ENCODE results near the gene ACVR2B.

ACVR2B gene

DNA sequence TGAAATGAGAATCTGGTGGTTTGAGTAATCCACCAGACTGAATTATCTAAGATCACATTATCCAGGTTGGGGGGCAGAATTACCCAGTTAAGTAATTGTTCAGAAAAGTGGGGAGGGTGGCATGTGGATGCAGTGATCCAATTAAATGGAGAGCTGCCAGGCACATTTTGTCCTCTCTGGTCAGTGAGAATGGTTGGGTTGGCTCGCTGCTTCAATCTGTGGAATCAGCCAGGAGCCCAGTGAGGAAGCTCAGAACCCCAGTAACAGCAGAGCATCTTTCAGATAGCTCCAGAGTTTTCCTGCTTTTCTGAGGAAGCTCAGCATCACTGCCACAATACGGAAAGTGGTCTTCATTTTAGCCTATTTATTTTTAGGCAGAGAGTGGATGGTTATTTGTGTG lies 36.1 kb downstream of the ACVR2B start:
- no peak for DNase-seq

DNA sequence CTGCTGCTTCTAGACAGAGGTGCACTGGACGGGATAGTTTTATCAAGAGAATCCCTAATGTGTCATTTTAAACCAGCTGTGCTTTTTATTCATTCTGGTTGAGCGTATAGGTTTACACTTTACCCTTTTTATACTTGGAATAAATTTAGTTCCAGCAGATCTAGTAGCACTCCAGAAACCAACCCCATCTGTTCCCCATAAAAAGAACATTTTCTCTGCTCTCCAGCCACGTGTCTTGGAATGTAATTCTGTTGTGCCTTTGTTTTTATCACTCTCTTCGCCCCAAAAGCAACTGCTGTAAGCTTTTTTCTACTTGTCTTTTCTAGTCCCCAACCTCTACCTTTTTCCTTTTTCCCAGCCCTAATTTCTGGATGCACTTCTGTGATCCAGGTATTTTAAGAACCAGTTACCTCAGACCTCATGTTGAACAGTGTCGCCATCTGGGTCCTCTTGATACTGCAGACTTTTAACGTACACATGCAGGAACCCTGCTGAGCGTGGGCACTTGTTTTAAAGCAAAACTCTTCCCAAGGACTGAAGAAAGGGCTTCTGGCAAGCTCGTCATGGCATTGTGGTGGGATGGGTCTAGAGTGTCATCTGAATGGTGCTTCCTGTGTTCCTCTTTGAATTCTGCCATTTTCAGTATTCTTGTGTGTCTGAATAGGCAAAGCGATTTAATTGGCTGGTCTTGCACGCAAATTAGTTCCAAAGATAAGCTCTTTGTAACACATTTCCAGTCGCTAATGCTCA lies 36.8 kb downstream of the ACVR2B start:
- no peak for DNase-seq

DNA sequence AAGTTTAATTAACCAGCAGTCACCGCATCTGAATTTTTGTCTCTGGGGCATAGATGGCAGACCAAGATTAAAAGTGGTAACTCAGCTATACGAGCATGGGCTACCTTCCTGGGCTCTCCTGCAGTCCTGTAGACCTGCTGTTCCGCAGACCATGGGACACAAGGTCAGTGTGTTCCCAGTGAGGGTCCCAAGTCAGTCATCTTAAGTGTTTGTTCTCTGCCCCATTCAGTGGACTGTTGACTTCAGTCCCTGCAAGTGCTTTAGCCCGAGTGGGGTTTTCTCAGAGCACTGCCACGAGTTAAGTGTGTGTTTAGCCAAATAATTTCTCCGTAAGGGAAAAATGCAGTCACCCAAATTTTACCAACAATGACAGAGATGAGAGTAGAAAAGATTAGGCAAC lies 37.5 kb downstream of the ACVR2B start:
- no peak for DNase-seq

DNA sequence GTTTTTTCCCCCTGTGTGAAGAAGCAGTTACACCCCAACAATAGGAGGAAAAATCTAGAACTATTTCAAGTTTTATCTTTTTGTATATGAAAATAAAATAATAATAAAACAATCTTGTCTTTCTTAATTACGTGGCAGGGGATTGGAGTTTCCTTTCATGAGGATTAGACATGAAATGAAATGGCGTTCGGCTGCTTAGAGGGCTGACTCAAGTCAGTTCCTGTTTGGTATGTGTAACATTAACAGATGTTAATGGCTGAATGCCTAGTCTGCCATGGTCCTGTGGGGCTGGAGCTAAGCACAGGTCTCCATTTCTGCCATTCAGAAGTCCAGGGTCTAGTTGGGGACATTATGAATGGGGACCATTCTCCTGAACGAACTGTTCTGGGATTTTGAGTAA lies 39.3 kb downstream of the ACVR2B start:
- peak; percentile 59 for DNase-seq

DNA sequence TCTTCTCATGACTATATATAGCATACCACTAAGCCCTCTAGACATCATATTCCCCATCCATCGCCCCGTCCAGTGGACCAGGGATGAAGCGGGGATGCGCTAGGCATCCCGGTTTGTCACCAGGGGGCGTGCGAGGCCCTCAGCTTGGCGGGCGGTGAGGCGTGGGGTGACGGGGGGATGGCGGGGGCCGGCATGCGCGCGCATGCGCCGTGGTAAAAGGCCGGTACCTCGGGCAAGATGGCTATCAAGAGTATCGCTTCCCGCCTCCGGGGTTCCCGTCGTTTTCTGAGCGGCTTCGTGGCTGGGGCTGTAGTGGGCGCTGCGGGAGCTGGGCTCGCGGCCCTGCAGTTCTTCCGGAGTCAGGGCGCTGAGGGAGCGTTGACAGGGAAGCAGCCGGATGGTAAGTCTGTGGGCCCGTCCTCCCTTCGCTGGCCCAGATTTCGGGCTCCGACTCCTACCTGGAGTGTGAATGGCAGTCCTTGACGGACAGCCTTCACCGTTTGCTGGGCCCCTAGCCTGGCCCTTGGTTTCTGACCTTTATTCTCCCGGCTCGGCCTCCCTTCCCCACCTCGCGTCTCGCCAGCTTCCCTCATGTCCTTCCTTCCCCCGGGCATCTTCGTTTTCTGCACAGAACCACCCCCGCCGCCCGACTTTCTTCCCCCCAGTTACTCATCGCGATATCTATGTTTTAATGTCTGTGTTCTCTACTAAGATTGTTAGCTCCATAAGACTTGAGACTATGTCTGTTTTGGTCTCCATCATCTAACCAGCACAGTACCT lies 42.6 kb downstream of the ACVR2B start, which contains the start of gene EXOG:
TSS of gene EXOG (plus strand) at position 210 of the 780 bp plus-strand sequence. CDS start at position 238, 28 bp downstream.
- peak; percentile 87 for DNase-seq

DNA sequence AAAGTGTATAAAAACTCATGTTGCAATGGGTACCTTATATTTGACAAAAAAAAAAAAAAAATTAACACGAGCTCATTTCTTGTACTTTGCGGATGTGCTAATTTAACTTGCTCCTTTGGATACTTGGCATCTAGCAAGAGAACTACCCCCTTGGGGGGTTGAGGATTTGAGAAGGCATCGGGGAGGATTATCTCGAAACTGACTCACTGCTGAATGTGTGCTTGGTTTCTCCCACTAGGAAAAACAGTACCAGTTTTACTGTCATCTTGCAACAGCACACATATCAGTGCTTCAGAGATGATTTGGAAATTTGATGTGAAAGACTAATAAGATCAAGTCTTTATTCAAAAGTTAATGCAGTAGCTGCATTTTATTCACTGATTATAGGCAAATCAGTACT lies 43.3 kb downstream of the ACVR2B start:
- DNase-seq, result peak; percentile 44

DNA sequence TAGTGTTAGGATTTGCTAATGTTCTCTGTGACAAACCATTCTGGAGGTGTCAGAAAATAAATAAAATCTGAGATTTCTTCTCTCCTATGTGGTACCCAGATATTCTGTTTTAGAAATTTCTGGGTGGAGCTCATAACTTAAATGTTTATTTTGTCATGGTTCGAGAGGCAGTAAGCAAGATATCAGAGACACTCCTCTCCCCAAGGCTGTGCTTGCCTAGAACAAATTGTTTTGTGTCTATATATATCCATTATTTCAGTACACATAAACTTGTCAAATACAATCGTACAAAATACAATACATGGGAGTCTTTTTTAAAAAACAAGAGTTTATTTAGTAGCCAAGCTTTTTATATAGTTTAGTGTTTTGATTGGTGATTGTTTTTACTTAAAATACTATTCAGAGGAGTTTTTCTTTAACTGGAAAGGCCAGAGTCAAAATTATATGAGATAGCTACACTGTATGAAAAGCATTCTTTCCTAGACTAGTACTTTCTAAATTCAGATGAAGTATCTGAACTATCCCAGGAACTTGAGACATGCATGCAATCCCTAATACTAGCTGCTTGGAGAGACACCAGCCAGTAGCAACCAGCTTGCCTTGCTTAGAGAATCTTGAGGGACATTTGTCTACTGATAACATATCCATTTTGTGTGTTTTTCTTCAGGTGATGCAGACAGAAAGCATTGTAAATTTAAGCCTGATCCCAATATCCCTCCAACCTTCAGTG lies 47.2 kb downstream of the ACVR2B start:
- no peak for DNase-seq

DNA sequence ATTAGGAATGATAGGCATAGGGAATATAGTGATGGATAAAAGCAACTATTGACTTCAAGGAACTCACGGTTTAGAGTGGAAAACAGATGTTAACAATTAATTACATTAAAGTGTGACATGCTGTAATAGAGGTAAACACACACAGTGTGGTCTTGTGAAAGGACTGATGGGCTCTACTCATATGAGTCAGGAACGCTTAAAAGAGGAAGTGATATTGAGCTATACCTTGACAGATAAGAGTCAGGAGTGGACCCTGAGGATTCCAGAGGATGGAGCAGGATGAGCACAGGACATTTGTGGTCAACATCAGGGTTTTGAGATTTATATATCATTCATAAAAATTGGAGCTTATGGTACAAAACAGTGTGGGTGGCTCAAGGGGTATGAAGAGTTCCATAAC lies 53.4 kb downstream of the ACVR2B start:
- DNase-seq, result no peak

DNA sequence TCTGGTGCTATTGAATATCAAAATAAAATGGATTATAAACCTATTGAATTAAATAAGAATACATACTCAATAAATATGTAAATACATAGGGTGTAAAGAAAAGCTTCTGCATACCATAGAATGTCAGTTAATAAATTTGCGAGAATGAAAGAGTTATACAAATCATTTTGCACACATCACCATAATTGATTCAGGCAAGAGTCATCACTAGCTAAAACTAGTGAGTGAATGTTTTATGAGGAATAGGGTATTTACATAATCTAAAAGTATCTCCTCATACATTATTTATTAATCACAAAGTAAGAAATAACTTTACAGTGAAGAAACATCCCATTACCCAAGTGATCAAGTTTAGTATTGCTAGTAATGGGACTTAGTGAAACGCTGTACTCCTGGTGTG lies 56.0 kb downstream of the ACVR2B start:
- DNase-seq, result no peak

DNA sequence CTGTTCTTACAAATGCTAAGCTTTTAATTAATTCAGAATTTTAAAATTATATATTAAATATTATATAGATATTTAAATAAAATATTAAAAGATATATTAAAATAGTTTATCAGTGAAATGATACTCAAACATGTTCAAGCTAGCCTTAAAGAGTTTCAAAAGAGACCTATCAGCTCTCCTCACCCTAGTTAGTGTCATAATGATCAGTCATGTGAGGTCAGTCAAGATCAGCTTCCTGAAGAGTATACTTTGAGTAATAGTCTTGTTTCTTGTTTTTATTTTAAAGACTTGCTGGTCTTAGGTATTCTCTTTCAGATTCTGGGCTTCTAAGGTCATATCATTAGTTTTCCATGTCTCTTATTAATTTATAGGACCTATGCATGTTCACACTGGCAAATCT lies 56.9 kb downstream of the ACVR2B start:
- DNase-seq, result no peak

DNA sequence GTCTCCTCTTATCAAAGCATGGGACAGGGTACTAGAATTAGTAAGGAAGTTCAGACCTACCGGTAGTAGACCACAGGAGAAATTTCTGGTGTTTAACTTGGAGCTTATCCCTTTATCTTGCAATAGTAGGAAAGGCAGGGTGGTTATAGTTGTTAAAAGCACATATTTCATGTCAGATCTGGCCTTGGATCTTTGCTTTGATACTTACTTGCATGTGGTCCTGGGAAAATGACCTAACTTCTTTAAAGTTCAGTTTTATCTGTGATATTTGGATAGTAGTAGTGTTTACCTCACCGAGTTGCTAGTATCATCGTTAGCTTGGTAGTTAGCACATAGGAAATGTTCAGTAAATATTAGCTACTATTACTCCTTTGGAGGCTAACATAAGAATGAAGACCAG lies 57.9 kb downstream of the ACVR2B start:
- no peak for DNase-seq

DNA sequence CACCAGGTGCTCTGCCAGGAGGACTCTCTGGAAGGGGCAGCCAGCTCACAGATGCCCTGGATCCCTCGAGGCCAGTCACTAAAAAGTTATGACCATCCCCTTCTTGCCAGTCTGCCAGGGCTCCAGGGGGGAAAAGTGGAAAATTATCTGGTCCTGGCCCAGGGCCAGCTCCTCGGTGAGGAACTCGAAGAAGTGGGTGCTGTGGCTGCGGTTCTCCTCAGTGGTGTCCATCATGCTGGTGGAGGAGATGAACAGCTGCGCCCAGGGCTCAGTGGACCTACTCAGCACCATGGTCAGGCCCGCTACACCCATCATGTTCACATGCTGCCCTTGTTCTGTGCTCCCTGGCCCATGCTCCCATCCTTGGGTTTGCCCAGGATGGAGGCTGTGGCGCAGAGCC lies 61.7 kb downstream of the ACVR2B start:
- no peak for DNase-seq

DNA sequence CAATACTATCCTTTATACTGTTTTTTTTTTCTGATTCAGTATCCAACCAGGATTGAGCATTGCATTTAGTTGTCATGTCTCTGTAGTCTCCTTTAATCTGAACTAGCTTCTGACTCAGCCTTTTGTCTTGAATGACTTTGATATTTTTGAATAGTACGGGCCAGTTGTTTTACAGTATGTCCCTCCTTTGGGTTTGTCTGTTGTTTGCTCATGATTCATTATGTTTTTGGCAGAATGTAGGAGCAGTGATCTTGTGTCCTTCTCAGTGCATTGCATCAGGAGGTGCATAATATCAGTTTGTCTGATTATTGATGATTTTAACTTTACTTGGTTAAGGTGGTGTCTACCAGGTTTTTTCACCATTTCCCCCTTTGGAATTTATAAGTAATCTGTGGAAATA lies 63.0 kb downstream of the ACVR2B start:
- DNase-seq, result no peak

DNA sequence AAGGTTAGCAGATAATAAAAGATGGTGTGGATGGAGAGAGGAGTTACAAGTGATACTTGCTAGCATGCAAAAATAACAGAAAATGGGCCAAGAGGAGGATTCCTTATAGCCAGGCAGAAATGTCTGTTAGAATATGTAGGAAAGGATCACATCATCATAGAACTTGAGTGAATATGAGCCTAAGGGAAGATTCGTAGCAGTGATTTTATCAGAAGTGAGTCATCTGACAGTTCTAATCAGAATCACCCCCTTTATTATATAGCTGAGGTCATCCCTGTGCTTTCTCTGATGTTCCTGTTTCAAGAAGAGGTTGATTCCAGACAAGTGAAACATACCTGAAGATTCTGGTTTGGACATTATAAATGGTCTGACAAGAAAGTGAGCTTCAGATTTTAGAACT lies 65.3 kb downstream of the ACVR2B start:
- DNase-seq, result no peak

DNA sequence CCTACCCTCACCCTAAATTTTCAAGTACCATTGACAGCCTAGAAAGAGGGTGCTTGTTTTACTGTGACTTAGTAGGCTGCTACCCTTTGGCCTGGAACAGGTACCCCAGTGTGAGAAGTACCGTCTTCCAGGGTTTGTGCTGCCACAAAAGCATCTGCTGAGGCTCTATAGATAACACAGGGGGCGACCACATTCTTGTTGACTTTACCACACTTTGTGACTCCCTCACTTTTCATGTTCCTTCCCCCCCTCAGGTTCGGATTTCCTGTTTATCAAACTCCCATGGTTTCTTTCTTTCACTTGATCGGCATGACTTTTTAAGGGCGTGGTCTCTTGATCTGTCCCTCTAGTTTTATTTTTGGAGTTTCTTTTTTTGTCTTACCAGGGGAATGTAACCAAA lies 66.0 kb downstream of the ACVR2B start:
- DNase-seq, result no peak

DNA sequence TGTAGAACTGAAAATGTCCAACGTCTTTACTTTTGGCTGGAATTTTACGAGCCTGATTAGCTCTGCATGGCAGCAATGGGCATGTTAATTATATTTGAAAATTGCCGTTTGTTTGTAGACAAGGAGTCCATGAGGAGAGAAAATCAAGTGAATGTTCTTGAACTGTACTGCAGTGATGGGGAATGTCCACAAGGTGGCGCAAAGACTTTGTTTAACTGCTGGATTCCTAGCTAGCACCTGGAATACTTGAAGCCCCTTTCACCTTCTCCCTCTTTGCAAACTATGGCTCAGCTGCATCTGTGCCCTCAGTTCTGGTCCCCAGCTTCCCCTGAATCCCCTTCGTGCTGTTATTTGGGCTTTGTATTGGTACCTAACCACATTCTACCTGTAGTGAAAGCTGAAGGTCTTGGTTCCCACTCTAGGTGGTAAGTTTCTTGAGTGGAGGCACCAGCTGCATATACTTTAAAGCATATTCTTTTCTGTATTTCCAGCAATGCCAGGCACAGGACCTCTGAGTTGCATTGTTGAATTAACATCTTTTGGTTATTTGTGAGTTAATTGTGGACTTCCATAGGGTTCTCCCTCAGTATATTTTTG lies 67.8 kb downstream of the ACVR2B start:
- peak; percentile 42 for DNase-seq

DNA sequence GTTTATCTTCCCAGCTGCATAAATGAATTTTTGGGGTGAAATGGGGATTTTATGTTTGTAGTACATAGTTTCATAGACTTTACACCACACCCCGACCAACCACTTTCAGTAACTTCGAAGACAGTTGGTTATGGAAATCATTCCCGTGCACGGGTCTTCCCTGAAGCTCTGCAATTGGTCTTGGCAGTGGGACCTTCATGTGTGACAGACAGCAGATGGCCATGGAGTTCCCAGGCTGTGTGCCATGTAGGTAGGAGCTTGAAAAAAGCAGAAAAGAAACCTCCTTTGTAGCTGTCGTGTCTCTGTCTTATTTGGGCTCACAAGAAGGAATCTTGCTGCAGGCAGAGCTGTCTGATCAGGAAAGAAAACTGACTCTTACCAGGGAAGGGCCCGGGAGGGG lies 68.3 kb downstream of the ACVR2B start:
- no peak for DNase-seq

DNA sequence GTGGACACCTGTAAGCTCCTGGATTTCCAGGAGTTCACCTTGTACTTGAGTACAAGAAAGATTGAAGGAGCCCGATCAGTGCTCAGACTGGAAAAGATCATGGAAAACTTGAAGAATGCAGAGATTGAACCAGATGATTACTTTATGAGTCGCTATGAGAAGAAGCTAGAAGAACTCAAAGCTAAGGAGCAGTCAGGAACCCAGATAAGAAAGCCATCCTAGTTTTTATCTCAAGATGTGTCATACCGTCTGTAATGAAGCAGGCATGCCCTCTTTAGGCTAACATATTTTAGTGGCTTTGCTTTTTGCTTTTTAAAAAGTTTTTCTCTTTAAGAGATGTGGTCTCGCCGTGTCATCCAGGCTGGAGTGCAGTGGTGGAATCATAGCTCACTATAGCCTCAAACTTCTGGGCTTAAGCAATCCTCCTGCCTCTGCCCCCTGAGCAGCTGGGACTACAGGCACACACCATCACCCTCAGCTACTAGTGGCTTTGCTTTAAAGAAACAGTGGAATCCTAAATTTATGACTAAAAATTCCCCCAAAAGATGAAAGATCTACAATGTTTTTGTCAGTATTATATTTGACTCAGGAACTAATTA lies 70.5 kb downstream of the ACVR2B start:
- no peak for DNase-seq

DNA sequence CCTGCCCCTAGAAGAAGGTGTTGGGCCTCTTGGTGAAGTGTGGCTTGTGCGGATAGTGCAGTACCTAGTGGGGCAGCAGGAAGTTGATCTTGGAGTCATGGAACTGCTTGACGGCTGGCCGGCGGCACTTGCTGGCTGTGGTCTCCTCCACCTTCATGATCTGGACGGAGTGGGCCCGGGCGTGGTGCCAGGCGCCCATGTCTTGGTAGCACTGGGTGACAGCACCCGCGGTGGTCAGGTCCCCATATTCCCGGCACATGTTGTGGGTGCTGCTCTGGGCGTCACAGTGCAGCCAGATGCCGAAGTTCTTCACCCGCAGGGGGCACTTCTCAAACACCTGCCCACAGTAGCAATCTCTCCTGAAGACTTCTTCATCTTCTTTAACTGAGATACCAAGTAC lies 73.1 kb downstream of the ACVR2B start:
- DNase-seq, result no peak

DNA sequence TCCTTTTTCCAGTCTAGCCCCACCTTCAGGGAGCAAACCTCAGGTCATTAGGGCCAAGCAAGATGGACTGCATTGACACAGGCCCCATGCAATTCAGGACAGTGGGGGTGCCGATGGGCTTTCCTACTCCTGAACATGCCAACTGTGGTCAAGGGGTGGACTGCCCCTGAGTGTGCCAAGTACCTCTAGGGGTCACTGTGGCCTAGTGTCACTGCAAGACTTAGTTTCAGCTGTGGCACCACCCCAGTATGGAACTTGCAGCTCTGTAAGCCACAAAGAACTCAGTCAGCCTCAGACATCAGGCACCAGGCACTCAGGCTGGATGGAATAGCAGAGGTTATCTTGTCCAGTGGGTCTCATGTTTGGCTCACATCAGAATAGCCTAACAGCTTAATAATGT lies 74.8 kb downstream of the ACVR2B start:
- no peak for DNase-seq

DNA sequence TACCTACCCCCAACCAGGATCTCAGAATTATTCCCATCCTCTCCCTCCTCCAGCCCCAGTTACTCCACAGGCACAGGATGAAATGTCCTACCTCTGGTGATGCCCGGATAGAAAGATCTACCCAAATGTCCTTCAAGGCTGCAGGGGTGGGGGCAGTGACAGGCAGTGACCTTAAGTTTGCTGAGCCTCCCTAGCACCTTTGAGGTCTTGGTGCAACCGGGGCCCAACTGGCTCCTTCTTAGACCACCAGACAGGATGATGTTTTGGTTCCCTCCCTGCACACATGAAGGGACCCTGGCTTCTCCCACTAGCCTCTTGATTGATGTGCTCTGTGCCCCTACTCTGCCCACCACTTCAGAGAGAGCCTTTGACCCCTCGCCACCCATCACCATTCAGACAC lies 78.8 kb downstream of the ACVR2B start:
- no peak for DNase-seq

DNA sequence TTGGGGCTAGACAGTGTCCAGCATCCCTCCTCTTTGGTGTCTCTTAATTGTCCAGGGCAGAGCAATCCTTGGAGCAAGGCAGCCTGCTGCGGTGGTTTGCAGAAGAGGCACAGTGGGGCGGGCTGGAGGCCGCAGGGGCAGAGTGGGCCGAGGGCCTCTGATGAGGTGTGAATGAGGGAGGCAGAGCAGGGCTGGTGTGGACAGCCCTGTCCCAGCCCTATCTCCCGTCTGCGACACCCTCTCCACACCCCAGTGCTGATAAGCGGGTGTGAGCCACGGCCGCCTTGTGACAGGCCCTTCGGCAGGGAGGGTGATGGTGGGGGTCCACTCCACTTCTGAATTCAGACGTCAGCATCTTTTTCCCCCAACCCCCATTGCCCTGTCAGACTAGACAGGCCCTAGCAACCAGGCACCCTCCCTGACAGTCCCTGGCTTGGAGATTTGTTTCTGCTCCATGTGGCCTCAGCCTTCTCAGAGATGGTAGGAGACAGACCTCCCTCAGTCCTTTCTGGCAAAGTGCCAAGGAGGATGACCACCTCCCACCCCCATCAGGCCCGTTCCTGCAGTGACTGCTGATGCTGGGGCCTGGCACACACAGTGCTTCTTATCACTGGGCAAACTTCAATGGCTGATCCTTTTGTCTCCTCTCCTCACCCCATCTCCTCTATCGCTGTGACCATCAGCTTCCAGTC lies 79.7 kb downstream of the ACVR2B start:
- no peak for DNase-seq

Measured in HCEC 1CT (cell line).